ENCODE results near the gene SPTBN4.

Gene SPTBN4

DNA sequence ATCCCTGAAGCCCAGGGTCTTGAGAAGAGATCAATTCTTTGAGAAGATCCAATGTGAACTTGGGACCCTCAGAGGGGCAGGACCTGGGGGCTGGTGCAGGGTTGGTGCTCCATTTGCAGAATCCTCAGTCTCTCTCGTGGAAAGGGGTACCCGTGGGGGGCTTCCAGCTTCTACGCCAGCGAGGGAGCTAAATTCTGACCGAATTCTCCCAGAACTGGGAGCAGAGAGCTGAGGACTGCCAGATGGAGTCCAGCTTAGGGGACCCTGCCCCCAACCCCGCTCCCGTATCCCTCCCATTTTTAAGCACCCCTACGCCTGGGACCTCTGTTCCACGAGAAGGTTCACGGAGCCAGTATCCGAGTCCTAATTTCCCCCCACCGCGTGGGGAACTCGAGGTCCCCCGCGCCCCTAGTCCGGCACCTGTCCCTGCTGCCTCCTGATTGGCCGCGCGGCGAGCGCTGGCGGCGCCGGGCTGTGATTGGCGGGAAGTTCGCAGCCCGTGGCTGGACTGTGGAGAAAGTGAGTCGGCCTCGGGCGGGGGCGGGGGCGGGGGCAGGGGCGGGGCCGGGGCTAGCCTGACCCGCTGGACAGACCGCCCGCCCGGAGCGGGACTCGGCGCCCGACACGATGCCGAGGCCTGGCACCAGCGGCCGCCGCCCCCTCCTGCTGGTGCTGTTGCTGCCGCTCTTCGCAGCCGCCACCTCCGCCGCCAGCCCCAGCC lies 130.0 kb downstream of the SPTBN4 start:
- TF ChIP-seq, protein P1, sequence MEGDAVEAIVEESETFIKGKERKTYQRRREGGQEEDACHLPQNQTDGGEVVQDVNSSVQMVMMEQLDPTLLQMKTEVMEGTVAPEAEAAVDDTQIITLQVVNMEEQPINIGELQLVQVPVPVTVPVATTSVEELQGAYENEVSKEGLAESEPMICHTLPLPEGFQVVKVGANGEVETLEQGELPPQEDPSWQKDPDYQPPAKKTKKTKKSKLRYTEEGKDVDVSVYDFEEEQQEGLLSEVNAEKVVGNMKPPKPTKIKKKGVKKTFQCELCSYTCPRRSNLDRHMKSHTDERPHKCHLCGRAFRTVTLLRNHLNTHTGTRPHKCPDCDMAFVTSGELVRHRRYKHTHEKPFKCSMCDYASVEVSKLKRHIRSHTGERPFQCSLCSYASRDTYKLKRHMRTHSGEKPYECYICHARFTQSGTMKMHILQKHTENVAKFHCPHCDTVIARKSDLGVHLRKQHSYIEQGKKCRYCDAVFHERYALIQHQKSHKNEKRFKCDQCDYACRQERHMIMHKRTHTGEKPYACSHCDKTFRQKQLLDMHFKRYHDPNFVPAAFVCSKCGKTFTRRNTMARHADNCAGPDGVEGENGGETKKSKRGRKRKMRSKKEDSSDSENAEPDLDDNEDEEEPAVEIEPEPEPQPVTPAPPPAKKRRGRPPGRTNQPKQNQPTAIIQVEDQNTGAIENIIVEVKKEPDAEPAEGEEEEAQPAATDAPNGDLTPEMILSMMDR (IDR thresholded peaks at IDR 0.05) = no peak

DNA sequence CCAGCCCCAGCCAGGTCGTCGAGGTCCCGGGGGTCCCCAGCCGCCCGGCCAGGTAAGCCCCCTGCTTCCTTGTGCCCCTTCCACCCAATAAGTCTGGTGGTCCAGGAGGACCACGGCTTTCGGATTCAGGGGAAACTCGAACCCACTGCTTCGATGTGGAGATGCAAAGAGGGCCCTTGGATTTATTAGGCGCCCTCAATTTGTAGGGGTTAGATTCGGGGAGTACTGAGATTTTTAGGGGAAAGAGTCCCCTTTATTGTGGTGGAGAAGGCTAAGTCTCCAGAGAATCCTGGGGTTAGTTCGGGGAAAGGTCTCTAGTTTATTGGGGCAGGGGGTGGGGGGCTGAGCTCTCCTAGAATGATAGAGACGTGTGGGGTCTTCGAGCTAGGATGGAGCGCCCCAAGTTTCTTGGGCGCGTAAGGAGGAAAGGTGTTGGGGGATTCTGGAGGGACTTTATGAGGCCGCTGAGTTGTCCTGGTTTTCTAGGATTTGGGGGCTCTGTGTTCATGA lies 130.6 kb downstream of the SPTBN4 start:
- TF ChIP-seq, protein P1 (IDR thresholded peaks at IDR 0.05) = no peak

DNA sequence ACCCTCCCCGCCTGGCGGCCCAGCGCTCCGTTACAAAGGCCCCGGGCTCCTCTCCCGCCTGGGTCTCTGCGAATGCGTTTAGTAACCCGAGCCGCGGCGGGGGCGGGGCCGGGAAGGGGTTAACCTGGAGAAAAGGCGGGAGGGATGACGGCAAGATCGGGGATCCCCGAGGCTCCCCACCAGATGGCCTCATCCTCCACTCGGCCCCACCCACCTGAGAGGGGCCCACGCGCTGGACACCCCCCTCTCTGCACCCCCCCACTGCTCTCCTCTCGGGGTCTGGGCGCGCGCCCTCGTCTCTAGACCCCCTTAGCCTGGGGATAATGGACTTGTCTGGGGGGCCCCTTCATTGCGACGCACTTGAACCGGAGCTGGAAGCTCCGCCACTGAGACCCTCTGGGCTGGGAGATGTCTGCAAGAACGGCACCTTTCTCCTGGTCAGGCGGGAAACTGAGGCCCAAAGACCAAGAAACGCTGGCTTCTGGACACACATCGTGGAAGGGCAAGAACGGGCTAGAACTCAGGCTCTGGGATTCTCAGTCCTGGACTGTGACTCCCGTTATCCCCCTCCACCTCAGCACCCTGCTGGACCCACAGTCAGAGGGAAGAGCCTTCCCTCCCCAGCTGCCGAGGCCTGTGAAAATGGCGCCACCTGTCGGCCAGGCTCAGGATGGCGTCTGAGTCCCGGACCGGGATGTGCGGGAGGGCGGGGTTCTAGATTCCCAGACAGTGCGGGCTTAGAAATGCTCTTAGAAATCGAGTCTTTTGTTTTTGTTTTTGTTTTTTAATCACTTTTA lies 131.5 kb downstream of the SPTBN4 start:
- TF ChIP-seq, protein P1 (IDR thresholded peaks at IDR 0.05) = peak; percentile 96

DNA sequence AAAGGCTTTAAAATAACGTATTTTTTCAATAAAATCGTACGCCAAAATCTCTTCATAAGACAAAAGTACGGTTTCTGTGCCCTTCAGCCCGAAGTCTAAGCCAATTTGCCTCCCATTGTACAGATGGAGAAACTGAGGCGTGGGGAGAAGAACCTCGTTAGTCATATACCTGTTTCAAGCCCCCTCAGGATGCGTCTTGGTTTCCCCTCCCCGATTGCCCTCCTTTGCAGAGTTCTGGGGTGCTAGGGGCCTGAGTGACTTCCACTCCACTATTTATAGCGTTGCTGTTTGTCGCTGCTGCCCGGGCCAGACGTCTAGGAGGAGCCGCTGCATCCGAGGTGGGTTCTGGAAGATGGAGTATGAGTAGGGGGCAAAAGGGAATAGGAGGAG lies 132.1 kb downstream of the SPTBN4 start:
- TF ChIP-seq, protein P1 (IDR thresholded peaks at IDR 0.05) = no peak

DNA sequence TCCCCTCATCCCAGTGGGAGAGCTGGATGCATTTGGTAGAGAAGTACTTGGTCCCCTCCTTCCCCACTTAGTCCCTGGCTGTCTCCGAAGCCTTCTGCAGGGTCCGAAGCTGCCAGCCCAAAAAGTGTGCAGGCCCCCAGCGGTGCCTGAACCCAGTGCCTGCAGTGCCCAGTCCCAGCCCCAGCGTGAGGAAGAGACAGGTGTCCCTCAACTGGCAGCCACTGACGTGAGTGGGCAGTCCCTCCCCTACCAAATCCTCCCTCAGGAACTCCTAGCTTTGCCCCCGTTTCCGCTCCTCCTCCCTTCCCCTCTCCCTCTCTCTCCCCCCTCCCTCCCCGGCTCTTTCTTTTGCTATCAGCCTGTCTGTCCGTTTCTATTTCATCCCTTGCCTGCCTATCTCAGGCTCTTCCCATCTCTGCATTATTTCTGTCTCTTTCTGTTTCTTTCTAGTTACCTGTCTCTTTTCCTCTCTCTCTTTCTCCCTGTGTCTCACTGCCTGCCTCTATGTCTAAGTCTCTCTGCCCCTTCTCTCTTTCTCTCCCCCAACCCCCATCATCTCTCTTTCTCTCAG lies 132.6 kb downstream of the SPTBN4 start:
- TF ChIP-seq, protein P1 (IDR thresholded peaks at IDR 0.05) = no peak

DNA sequence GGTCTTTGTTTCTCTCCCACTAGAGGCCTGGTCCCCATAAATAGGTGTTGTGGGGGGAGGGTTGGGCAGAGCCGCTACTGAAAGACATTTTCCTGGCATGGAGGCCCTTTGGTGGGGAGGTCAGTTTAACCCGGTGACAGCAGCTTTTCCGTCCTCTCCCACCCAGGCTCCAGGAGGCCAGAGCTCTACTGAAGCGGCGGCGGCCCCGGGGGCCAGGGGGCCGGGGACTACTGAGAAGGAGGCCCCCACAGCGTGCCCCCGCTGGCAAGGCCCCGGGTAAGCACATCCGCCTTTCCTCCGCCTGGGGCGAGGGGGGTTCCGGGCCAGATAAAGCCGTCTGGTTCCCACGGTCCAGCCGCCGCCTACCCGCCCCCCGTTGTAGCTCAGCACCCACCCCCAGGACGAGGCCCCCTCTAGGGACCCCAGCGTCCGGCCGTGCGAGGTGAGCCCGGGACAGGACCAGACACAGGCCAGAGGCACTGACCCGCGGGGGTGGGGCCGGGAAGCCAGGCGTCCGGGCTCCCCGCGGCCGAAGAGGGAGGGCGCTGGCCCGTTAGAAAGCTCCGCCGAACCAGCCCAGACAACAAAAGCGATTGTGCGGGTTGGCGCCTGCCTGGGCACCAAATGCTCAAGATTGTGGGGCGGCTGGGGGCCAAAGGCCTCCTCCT lies 133.2 kb downstream of the SPTBN4 start:
- TF ChIP-seq, protein P1 (IDR thresholded peaks at IDR 0.05) = no peak

DNA sequence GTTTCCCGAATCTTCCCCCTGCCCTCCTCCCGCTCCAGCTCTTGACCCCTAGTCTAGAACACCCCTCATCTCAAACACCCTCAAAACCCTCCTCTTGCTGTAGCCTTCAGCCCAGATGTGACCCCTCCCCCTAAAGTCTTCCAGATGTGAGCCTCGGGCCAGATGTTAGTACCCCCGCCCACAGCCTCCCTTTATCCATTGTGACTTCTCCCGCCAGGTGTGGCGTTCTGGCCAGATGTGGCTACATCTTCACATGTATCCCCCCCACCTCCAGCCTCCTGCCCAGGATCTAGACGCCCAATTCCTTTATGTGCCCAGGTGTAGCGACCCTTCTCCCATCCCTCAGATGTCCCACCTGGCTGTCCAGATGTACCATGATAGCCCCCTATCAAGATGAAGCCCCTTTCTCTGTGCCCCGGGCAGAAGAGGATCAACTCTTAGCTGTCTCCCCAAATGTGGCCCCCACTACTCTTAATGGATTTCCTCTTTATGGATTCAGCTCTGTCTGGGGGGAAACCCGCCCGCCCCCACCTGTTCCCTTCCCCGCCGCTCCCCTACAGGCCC lies 133.9 kb downstream of the SPTBN4 start:
- TF ChIP-seq, protein P1 (IDR thresholded peaks at IDR 0.05) = no peak

Data from LNCAP (cell line).